Measurements from ENCODE around the gene NEAT1. TPM values are rescaled to one million over a fixed set of nuclear protein-coding genes. Genes with fewer than 3 reads are reported as not detected.

Gene NEAT1
- total and polyA plus RNA-seq, 9 of the 15 experiments (the other 6 are each of a cell fraction or from before 2014, with no cell fraction given) = 20.1 to 389 (median 62.8) TPM

DNA sequence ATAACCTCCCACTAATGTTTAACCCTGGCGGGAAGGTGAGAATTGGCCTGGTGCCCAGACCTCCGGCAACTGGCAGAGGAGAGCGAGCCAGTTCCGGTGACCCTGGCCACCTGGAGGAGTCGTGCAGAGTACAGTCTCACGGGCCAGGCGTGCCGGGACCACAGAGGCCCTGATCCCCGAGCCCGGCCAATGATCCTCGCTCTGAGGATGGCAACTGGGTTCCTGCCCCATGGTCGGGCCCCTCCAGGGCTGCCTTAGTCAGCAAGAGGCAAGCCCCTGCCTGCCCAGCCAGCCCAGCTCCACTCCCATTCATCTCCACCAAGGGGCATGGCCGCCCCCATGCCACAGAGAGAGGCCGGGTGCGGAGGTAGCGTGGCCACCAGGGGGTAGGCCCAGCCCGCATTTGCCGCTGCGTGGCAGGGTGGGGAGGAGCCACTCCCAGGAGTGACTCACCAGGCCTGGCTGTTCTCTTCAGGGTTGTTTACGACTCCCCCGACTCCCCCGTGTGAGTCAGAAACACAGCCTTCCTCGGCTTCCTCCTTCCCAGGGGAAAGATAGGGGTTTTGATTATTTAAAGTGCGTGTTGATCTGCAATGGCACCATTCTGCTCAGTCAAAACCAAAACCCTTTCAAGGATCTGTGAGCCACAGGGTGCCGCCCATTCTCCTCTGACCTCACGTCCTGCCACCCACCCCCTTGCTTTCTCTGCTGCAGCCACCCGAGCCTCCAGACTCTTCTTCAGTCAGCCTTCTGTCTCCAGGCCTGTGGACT lies 40.4 kb upstream of the NEAT1 start, which contains the start of gene SLC25A45 (continued):
- TF ChIP-seq, protein P1, sequence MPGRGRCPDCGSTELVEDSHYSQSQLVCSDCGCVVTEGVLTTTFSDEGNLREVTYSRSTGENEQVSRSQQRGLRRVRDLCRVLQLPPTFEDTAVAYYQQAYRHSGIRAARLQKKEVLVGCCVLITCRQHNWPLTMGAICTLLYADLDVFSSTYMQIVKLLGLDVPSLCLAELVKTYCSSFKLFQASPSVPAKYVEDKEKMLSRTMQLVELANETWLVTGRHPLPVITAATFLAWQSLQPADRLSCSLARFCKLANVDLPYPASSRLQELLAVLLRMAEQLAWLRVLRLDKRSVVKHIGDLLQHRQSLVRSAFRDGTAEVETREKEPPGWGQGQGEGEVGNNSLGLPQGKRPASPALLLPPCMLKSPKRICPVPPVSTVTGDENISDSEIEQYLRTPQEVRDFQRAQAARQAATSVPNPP (IDR thresholded peaks at IDR 0.05; ENCODE audit: borderline replicate concordance, insufficient read depth, insufficient read length) = no peak
- TF ChIP-seq EZH2 (IDR thresholded peaks at IDR 0.05; ENCODE audit: borderline replicate concordance, low read depth, low read length) (no peak), ZNF584 (CRISPR knock-in tag; IDR thresholded peaks at IDR 0.05; ENCODE audit: low read depth) (peak; percentile 93), ZNF274 (IDR thresholded peaks at IDR 0.05; ENCODE audit: borderline replicate concordance, low read depth, low read length) (no peak), ZNF197 (CRISPR knock-in tag; IDR thresholded peaks at IDR 0.05; ENCODE audit: low read depth) (no peak), HDAC6 (IDR thresholded peaks at IDR 0.05; ENCODE audit: low read depth, low read length) (no peak), ZNF347 (CRISPR knock-in tag; IDR thresholded peaks at IDR 0.05; ENCODE audit: low read depth) (no peak), SP2 (IDR thresholded peaks at IDR 0.05; ENCODE audit: extremely low read depth, low read depth, low read length, poor library complexity, severe bottlenecking) (no peak), MIER1 (IDR thresholded peaks at IDR 0.05; ENCODE audit: low read depth) (no peak), PTBP1 (IDR thresholded peaks at IDR 0.05; ENCODE audit: low read depth, low read length) (no peak), ZBED1 (IDR thresholded peaks at IDR 0.05) (0 out of 2 replicates have a peak, but pooled peaks have one; percentile 15)
- TF ChIP-seq, protein P2, sequence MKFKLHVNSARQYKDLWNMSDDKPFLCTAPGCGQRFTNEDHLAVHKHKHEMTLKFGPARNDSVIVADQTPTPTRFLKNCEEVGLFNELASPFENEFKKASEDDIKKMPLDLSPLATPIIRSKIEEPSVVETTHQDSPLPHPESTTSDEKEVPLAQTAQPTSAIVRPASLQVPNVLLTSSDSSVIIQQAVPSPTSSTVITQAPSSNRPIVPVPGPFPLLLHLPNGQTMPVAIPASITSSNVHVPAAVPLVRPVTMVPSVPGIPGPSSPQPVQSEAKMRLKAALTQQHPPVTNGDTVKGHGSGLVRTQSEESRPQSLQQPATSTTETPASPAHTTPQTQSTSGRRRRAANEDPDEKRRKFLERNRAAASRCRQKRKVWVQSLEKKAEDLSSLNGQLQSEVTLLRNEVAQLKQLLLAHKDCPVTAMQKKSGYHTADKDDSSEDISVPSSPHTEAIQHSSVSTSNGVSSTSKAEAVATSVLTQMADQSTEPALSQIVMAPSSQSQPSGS (CRISPR knock-in tag; IDR thresholded peaks at IDR 0.05) = no peak
- TF ChIP-seq, protein P3, sequence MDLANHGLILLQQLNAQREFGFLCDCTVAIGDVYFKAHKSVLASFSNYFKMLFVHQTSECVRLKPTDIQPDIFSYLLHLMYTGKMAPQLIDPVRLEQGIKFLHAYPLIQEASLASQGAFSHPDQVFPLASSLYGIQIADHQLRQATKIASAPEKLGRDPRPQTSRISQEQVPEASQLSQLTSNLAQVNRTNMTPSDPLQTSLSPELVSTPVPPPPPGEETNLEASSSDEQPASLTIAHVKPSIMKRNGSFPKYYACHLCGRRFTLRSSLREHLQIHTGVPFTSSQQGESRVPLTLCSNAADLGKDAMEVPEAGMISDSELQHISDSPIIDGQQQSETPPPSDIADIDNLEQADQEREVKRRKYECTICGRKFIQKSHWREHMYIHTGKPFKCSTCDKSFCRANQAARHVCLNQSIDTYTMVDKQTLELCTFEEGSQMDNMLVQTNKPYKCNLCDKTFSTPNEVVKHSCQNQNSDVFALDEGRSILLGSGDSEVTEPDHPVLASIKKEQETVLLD (IDR thresholded peaks at IDR 0.05) = peak; percentile 83
- TF ChIP-seq, protein P4, sequence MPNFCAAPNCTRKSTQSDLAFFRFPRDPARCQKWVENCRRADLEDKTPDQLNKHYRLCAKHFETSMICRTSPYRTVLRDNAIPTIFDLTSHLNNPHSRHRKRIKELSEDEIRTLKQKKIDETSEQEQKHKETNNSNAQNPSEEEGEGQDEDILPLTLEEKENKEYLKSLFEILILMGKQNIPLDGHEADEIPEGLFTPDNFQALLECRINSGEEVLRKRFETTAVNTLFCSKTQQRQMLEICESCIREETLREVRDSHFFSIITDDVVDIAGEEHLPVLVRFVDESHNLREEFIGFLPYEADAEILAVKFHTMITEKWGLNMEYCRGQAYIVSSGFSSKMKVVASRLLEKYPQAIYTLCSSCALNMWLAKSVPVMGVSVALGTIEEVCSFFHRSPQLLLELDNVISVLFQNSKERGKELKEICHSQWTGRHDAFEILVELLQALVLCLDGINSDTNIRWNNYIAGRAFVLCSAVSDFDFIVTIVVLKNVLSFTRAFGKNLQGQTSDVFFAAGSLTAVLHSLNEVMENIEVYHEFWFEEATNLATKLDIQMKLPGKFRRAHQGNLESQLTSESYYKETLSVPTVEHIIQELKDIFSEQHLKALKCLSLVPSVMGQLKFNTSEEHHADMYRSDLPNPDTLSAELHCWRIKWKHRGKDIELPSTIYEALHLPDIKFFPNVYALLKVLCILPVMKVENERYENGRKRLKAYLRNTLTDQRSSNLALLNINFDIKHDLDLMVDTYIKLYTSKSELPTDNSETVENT (CRISPR knock-in tag; IDR thresholded peaks at IDR 0.05) = peak; percentile 34; the same call in 1 of the 2 replicates
- TF ChIP-seq, protein P5, sequence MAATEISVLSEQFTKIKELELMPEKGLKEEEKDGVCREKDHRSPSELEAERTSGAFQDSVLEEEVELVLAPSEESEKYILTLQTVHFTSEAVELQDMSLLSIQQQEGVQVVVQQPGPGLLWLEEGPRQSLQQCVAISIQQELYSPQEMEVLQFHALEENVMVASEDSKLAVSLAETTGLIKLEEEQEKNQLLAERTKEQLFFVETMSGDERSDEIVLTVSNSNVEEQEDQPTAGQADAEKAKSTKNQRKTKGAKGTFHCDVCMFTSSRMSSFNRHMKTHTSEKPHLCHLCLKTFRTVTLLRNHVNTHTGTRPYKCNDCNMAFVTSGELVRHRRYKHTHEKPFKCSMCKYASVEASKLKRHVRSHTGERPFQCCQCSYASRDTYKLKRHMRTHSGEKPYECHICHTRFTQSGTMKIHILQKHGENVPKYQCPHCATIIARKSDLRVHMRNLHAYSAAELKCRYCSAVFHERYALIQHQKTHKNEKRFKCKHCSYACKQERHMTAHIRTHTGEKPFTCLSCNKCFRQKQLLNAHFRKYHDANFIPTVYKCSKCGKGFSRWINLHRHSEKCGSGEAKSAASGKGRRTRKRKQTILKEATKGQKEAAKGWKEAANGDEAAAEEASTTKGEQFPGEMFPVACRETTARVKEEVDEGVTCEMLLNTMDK (IDR thresholded peaks at IDR 0.05; ENCODE audit: borderline replicate concordance, insufficient read depth, low read depth, low read length, poor library complexity, severe bottlenecking) = peak; percentile 44
- TF ChIP-seq, protein P6, sequence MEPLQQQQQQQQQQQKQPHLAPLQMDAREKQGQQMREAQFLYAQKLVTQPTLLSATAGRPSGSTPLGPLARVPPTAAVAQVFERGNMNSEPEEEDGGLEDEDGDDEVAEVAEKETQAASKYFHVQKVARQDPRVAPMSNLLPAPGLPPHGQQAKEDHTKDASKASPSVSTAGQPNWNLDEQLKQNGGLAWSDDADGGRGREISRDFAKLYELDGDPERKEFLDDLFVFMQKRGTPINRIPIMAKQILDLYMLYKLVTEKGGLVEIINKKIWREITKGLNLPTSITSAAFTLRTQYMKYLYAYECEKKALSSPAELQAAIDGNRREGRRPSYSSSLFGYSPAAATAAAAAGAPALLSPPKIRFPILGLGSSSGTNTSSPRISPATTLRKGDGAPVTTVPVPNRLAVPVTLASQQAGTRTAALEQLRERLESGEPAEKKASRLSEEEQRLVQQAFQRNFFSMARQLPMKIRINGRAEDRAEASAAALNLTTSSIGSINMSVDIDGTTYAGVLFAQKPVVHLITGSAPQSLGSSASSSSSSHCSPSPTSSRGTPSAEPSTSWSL (CRISPR knock-in tag; IDR thresholded peaks at IDR 0.05; ENCODE audit: borderline replicate concordance) = peak; percentile 67; the same call in 1 of the 2 replicates

Measured in K562 (cell line).